Measurements from ENCODE around the gene MLNR.

MLNR gene

GRCh38 chr13:49206641-49207040 is 13.5 kb upstream of the MLNR start:
- TF ChIP-seq ZFX (IDR thresholded peaks at IDR 0.05) (no peak), CTCF (conservative IDR thresholded peaks at IDR 0.05) (no peak)
- no peak overlapping the region for H3K27ac ChIP-seq

- H3K27ac ChIP-seq, result no peak overlapping the region
- TF ChIP-seq CTCF (conservative IDR thresholded peaks at IDR 0.05), result no peak
- no peak for TF ChIP-seq ZFX (IDR thresholded peaks at IDR 0.05)
These were observed 11.5 kb upstream of the MLNR start for GRCh38 chr13:49208619-49209018.

GRCh38 chr13:49210114-49210513 is 10.0 kb upstream of the MLNR start:
- H3K27ac ChIP-seq, result no peak overlapping the region
- TF ChIP-seq CTCF (conservative IDR thresholded peaks at IDR 0.05) (no peak), ZFX (IDR thresholded peaks at IDR 0.05) (no peak)

- TF ChIP-seq CTCF (conservative IDR thresholded peaks at IDR 0.05), result no peak
- TF ChIP-seq ZFX (IDR thresholded peaks at IDR 0.05), result no peak
These were observed 9.5 kb upstream of the MLNR start for GRCh38 chr13:49210669-49211068.

GRCh38 chr13:49213539-49213938 is 6.6 kb upstream of the MLNR start:
- TF ChIP-seq CTCF (conservative IDR thresholded peaks at IDR 0.05) (no peak), ZFX (IDR thresholded peaks at IDR 0.05) (no peak)
- no peak overlapping the region for H3K27ac ChIP-seq

More at GRCh38 chr13:49210669-49211068, 9.5 kb upstream of the MLNR start:
- no peak overlapping the region for H3K27ac ChIP-seq

- H3K27ac ChIP-seq, result peak overlapping the region; percentile 29
- no peak for TF ChIP-seq CTCF (conservative IDR thresholded peaks at IDR 0.05)
- TF ChIP-seq ZFX (IDR thresholded peaks at IDR 0.05), result no peak
These were observed 5.9 kb upstream of the MLNR start for GRCh38 chr13:49213997-49214916.

GRCh38 chr13:49214917-49215376 is 5.2 kb upstream of the MLNR start:
- TF ChIP-seq ZFX (IDR thresholded peaks at IDR 0.05), result no peak
- peak; percentile 39 for TF ChIP-seq CTCF (conservative IDR thresholded peaks at IDR 0.05)
- H3K27ac ChIP-seq, result peak overlapping the region; percentile 29
